ENCODE results near the gene SIRT6.

DNA sequence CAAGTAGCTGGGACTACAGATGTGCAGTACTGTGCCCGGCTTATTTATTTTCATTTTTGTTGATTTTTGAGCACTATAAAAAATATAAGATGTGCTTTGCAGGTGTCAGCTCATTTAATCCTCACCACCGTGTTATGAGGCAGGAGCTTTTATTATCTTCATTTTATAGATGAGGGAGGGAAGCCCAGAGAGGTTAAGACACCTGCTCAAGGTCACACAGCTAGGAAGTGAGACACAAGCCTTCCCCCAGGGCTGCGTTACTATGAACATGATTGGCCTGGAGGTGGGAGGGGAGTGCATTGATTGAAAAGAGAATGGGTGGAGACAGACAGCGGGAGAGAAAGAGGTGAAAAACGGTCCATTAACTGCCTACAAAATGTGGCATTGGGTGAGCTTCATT lies 7.3 kb upstream of the SIRT6 start:
- no peak for TF ChIP-seq TAF1 (IDR thresholded peaks at IDR 0.05; ENCODE audit: low read depth)
- TF ChIP-seq RAD21 (IDR thresholded peaks at IDR 0.05; ENCODE audit: low read depth): no peak
- TF ChIP-seq, protein P1, sequence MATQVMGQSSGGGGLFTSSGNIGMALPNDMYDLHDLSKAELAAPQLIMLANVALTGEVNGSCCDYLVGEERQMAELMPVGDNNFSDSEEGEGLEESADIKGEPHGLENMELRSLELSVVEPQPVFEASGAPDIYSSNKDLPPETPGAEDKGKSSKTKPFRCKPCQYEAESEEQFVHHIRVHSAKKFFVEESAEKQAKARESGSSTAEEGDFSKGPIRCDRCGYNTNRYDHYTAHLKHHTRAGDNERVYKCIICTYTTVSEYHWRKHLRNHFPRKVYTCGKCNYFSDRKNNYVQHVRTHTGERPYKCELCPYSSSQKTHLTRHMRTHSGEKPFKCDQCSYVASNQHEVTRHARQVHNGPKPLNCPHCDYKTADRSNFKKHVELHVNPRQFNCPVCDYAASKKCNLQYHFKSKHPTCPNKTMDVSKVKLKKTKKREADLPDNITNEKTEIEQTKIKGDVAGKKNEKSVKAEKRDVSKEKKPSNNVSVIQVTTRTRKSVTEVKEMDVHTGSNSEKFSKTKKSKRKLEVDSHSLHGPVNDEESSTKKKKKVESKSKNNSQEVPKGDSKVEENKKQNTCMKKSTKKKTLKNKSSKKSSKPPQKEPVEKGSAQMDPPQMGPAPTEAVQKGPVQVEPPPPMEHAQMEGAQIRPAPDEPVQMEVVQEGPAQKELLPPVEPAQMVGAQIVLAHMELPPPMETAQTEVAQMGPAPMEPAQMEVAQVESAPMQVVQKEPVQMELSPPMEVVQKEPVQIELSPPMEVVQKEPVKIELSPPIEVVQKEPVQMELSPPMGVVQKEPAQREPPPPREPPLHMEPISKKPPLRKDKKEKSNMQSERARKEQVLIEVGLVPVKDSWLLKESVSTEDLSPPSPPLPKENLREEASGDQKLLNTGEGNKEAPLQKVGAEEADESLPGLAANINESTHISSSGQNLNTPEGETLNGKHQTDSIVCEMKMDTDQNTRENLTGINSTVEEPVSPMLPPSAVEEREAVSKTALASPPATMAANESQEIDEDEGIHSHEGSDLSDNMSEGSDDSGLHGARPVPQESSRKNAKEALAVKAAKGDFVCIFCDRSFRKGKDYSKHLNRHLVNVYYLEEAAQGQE (IDR thresholded peaks at IDR 0.05; ENCODE audit: low read depth): no peak
- TF ChIP-seq EGR1 (IDR thresholded peaks at IDR 0.05): no peak
- TF ChIP-seq ZBTB7A (IDR thresholded peaks at IDR 0.05; ENCODE audit: low read depth): no peak
- TF ChIP-seq, protein P2, sequence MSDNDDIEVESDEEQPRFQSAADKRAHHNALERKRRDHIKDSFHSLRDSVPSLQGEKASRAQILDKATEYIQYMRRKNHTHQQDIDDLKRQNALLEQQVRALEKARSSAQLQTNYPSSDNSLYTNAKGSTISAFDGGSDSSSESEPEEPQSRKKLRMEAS (IDR thresholded peaks at IDR 0.05): no peak
- no peak for TF ChIP-seq EP300 (IDR thresholded peaks at IDR 0.05; ENCODE audit: borderline replicate concordance)
- no peak for TF ChIP-seq TEAD4 (IDR thresholded peaks at IDR 0.05)
- no peak for TF ChIP-seq YY1 (IDR thresholded peaks at IDR 0.05; ENCODE audit: low read depth)
- TF ChIP-seq, protein P3, sequence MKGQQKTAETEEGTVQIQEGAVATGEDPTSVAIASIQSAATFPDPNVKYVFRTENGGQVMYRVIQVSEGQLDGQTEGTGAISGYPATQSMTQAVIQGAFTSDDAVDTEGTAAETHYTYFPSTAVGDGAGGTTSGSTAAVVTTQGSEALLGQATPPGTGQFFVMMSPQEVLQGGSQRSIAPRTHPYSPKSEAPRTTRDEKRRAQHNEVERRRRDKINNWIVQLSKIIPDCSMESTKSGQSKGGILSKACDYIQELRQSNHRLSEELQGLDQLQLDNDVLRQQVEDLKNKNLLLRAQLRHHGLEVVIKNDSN (IDR thresholded peaks at IDR 0.05): no peak

All from Ishikawa (cell line).